ENCODE results near the gene TRIM17.

The TRIM17 gene

DNA sequence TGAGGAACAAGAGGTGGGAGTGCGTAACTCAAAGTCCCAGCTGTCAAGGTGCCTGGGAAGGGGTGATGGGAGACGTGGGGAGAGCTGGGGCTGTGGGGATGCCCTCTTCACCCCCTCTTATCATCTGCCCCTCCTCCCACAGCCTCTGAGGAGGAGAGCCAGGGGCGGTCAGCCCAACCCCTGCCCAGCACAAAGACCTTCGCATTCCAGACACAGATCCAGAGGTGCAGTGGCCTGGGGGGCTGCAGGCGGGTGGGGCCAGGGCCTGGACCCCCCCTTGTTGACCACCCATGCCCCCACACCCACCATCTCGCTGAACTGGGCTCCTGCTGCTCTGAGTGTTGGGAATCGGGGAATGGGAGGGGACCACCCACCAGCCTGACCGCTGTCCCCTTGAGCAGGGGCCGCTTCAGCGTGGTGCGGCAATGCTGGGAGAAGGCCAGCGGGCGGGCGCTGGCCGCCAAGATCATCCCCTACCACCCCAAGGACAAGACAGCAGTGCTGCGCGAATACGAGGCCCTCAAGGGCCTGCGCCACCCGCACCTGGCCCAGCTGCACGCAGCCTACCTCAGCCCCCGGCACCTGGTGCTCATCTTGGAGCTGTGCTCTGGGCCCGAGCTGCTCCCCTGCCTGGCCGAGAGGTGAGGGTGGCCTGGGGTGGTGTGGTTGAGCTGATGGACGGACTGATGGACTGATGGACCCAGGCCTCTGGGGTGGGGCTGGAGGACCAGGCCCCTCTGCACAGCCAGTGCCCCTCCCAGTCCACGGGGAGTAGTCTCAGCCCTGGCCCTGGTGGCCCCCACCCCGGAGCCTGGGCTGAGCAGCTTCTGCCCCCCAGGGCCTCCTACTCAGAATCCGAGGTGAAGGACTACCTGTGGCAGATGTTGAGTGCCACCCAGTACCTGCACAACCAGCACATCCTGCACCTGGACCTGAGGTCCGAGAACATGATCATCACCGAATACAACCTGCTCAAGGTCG, 39.7 kb downstream of the TRIM17 start:
- DNase-seq: no peak

DNA sequence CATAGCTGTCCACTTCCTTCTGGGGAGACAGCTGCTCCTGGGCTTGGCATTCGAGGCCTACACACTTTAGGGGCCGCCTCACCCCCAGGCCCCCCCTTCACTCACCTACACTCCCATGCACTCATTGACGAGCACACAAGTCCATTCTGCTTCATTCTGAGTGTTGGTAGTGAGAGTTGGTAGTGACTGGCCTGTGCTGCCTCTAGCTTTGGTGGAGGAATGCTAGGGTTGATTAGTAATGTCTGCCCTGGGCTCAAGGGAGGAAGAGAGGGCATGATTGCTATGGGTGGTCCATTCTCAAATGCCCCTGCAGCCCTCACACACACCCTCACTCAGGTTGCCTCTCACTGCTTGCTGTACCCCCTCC, 40.4 kb downstream of the TRIM17 start:
- no peak for DNase-seq

- no peak for DNase-seq
Measured at GRCh38 chr1:228375578-228376261, 40.9 kb downstream of the TRIM17 start.

GRCh38 chr1:228374711-228375577, 41.7 kb downstream of the TRIM17 start:
- DNase-seq: no peak

- no peak for DNase-seq
Measured at GRCh38 chr1:228373681-228374571, 42.7 kb downstream of the TRIM17 start.

DNA sequence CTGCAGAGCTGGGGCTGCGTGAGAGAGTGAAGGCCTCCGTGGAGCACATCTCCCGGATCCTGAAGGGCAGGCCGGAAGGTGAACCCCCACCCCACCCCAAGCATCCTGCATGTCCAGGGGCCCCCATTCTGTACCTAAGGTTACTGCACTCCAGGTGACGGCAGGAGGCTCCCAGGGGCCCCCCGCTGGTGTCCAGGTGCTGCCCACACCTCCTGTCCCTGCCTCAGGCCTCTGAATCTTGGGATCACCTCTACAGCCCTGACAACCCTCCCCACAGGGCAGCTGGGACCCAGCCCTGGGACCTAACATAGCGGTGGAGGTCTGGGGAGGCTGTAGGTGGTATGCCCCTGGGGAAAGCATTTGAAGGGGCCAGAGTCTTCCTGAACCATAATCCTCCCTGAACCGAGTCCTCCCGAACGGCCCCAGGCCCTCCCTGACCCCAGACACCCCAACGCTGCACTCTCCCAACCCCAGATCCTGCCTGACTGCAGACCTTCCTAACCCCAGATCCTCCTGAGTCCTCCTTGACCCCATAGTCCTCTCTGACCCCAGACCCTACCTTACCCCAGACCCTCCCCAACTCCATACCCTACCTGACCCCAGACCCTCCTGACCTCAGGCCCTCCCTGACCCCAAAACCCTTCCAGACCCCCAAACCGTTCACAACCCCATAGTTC, 43.5 kb downstream of the TRIM17 start:
- no peak for DNase-seq

DNA sequence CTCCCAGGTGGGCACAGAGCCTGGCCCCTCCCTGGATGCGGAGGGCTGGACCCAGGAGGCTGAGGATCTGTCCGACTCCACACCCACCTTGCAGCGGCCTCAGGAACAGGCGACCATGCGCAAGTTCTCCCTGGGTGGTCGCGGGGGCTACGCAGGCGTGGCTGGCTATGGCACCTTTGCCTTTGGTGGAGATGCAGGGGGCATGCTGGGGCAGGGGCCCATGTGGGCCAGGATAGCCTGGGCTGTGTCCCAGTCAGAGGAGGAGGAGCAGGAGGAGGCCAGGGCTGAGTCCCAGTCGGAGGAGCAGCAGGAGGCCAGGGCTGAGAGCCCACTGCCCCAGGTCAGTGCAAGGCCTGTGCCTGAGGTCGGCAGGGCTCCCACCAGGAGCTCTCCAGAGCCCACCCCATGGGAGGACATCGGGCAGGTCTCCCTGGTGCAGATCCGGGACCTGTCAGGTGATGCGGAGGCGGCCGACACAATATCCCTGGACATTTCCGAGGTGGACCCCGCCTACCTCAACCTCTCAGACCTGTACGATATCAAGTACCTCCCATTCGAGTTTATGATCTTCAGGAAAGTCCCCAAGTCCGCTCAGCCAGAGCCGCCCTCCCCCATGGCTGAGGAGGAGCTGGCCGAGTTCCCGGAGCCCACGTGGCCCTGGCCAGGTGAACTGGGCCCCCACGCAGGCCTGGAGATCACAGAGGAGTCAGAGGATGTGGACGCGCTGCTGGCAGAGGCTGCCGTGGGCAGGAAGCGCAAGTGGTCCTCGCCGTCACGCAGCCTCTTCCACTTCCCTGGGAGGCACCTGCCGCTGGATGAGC, 44.3 kb downstream of the TRIM17 start:
- DNase-seq: no peak

DNA sequence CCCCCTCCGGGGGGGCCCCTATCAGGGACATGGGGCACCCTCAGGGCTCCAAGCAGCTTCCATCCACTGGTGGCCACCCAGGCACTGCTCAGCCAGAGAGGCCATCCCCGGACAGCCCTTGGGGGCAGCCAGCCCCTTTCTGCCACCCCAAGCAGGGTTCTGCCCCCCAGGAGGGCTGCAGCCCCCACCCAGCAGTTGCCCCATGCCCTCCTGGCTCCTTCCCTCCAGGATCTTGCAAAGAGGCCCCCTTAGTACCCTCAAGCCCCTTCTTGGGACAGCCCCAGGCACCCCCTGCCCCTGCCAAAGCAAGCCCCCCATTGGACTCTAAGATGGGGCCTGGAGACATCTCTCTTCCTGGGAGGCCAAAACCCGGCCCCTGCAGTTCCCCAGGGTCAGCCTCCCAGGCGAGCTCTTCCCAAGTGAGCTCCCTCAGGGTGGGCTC, 44.9 kb downstream of the TRIM17 start:
- no peak for DNase-seq

- no peak for DNase-seq
Measured at GRCh38 chr1:228370941-228371740, 45.5 kb downstream of the TRIM17 start.

GRCh38 chr1:228370439-228370940, 46.2 kb downstream of the TRIM17 start:
- no peak for DNase-seq

DNA sequence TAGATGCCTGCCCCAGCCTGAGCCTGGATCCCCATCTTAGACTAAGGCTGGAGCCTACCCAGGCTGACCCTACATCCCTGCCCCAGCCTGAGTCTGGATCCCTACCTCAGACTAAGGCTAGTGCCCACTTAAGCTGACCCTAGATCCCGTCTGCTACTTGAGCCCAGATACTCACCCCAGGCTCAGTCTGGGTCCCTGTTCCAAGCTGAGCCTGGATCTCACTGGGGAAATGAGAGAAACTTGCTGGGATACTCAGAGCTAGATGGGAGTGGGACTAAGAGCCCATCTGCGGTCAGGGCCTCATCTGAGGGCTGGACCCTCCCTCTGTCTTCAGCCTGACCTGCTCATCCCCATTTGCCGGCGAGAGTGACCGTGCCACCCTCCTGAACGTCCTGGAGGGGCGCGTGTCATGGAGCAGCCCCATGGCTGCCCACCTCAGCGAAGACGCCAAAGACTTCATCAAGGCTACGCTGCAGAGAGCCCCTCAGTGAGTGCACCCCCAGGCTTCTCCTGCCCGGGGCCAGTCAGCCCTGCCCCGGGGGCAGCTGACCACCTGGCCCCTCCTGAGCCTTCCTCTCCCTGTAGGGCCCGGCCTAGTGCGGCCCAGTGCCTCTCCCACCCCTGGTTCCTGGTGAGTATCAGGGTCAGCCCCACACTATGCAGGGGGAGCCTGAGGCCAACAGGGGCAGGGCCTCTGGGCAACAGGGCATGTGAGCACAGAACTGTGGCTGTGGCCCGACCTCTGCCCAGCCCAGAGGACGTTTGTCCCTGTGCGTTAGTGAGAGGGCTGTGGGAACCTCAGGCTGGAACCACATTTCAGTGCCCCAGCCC, 46.8 kb downstream of the TRIM17 start:
- DNase-seq: no peak

- no peak for DNase-seq
Measured at GRCh38 chr1:228368801-228369607, 47.7 kb downstream of the TRIM17 start.

DNA sequence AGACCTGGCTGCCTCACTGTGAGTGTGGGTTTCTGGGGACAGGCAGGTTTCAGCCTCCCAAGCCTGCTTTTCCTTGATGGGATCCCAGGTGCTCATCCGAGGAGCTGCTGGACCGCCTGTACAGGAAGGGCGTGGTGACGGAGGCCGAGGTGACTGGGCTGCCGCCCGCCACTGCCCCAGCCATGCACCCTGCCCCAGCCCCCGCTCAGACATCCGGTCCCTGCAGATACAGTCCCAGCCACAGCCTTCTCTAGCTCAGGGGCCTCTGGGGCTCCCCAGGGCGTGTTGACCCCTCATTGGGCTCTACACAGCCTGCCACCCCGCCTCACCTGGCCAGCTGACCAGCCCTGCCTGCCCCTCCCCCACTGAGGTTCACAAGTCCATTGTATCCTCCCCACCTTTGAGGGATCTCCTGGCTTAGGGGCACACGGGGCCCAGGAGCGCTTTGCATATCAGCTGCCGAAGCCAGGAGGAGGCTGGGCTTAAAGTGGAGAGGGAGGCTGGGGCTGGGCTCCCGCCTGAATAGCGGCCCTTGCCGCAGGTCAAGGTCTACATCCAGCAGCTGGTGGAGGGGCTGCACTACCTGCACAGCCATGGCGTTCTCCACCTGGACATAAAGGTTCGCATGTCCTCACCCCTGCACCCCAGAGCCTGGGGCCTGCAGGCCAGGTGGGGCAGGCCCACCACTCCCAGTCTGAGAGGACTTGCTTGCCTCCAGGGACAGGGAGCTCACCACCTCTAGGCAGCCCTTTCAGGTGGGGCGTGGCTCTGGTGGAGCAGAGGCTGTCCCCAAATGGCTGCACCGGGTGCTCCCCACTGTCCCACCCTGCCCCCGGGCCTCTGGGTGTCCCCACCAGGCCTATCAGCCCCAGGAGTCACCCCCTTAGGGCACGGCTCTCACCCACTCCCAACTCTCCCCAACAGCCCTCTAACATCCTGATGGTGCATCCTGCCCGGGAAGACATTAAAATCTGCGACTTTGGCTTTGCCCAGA, 48.6 kb downstream of the TRIM17 start:
- DNase-seq: no peak

DNA sequence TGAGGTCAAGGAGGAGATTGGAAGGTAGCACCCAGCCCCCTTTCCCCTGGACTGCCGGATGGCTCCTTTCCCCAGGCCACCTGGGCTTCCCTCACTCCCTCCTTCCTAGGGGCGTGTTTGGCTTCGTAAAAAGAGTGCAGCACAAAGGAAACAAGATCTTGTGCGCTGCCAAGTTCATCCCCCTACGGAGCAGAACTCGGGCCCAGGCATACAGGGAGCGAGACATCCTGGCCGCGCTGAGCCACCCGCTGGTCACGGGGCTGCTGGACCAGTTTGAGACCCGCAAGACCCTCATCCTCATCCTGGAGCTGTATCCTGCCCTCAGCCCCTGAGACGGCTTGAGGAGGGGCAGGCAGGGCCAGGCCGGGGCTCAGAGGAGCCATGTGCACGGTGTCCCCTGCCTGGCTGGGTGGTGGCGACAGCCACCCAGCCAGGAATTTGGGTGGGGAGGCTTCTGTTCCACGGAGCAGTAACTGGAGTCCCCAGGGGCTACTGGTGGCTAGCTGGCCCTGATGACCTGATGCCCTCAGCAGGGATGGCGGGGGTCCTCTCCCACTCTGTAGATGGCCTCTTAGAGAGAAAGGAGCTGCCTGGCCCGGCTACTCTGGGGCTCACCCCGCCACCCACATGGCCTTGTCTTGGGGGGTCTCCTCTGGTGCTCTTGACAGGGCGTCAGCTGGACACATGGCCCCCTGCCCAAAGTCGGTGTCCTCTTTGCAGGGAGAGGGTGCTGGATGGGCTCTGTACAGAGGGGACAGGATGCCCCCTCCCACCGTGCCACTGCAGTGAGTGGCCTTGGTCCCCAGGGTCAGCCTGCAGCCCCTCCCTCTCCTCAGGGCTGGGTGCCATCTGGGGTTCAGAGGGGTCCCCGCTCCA, 49.6 kb downstream of the TRIM17 start:
- DNase-seq: no peak

Measured in NCI-H774 (cell line).